DMS114 treated with DMSO at 0.1 percent for 48 hours (cell line): ENCODE measurements around the gene ADORA1.

ENCODE experiments used
- DNase-seq: peaks from one replicate; lab custom pipeline; 2025; ENCODE audit not compliant: unreplicated experiment; lab: John Stamatoyannopoulos, UW

The ADORA1 gene

DNA sequence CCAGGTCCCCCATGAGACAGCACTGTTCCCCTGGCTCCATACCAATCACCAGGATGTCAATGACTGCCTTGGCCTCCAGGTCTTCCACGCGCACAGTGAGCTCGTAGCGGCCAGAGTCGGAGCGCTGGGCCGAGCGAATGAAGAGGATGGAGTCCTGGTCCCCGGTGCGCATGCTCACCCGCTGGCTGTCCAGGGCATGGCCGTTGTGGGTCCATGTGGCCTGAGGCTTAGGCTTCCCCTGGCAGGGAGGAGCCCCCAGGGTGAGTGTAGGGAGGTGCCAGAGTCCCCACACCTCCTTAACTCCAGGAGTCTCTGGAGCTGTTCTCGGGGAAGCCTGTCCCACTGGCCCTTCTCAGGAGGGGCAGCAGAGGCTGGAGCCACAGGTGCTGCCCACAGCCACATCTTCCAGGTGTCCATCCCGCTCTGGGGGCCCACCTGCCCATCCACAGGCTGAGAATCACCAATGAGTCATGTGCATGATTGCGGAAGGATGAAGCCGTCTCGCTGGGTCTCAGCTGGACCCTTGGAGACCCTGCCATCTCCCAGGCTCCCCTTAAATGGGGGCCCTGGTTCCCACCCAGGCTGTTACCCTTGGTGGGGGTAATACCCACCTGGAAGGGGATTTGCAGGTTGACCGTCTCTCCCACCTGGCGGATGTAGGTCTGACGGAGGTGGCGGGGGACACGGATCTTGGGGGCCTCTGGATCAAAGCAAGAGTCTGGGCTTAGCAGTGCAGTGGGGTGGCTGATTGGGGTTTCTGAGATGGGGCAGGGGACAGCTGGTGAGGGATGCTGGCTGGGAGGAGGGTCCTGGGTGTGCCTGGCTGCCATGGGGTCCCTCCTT lies 44.0 kb downstream of the ADORA1 start:
- no peak for DNase-seq

- DNase-seq, result no peak
Measured at GRCh38 chr1:203172184-203173010, 44.9 kb downstream of the ADORA1 start.

DNA sequence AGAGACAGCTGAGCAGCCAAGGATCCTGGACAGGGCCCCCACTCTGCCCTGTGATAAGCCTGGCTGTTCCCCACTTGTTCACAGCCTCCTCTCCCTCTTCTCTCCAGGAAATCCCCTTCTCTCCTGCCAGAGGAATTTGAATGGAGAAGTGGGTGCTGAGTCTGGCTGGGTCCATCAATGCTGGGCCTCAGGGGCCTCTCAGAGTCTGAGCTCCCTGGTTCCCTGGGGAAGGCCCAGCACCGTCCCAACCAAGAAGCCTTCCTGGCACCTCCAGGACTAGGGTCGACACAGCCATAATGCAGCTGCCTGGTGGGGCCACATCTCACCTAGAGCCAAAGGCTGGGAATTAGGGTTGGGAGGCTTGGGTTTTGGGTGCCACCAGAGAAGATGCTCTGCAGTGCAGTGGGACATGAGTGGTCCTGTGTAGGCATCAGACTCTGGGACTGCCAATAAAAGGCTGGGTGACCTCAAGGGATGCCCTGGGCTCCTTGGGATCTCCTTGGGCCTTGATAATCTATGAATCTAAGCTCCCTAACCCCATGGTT lies 45.6 kb downstream of the ADORA1 start:
- no peak for DNase-seq

- no peak for DNase-seq
Measured at GRCh38 chr1:203173566-203173965, 46.0 kb downstream of the ADORA1 start.

GRCh38 chr1:203174324-203174985 lies 46.9 kb downstream of the ADORA1 start:
- DNase-seq, result no peak

- no peak for DNase-seq
Measured at GRCh38 chr1:203175237-203175826, 47.8 kb downstream of the ADORA1 start, which contains the start of gene MYBPH. Gene MYBPH, minus strand, starts transcription at chr1:203175826. Its CDS starts 71 bp downstream, at chr1:203175755.

DNA sequence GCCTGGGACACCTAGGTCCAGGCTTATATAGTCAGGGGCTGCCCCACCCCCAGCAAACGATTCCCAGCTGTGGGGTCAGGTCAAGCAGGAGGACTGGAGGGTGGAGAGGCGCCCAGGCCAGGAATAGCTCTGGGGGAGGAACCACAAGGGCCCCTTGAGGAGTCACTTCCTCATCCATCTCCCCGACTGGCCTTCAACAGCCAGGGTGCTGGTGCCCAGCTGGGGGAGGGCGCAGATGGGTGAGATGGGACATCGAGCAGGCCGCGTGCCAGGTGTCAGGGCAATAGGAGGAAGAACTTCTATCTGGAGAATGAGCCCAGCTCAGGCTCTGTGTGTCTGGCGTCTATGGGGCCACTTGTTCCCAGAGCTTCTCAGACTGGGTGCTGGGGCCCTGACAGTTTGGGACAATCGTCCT lies 48.3 kb downstream of the ADORA1 start:
- no peak for DNase-seq

DNA sequence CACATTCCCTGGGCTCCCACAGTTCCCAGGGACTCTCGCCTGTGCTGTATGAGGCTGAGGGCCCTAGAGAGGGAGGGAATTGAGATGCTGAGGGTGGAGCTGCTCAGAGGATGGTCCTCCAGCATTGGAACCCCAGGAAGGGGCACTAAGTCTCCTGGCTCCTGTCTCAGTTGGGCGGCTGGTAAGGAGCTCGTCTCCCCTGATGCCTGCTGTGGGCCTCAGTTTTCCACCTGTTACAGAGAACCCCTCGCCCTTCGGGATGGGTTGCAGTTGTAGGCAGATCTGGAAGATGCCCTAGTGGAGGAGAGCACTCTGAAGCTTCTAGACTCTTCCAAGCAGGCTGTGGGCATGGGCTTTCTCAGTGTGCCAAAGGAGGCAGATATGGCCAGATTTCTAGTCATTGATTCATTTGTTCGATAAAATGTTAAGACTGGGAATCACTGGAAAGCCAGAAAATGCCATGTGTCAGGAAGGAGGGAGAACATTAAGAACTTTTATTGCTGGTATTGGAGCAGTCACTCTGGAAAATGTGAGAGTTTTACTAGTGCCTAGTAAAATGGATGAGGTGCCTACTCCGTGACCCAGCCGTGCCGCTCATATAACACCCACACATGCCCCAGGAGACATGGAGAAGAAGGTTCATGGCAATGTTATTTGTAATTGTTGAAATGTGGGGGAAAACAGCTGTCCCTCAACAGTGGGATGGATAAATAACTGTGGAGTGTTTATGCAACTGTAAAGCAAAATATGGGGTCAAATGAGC lies 48.9 kb downstream of the ADORA1 start:
- no peak for DNase-seq

DNA sequence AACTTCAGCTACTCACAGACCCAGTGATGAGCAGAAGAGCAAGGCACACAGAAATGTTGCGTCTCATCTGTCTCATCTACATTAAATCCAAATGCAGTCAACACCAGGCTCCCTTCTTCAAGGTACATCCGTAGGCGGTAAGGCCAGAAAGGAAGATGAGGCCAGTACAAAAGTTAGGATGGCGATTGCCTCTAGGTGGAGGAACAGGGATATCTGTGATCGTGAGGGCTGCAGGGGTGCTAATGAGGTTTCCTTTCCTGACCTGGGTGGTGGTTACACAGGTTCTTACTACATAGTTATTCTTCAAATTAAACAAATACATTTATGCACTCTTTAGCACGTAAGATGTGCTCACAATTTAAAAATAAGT lies 49.5 kb downstream of the ADORA1 start:
- no peak for DNase-seq

- no peak for DNase-seq
Measured at GRCh38 chr1:203177470-203178039, 50.0 kb downstream of the ADORA1 start.

GRCh38 chr1:203178083-203178482 lies 50.6 kb downstream of the ADORA1 start:
- no peak for DNase-seq

DNA sequence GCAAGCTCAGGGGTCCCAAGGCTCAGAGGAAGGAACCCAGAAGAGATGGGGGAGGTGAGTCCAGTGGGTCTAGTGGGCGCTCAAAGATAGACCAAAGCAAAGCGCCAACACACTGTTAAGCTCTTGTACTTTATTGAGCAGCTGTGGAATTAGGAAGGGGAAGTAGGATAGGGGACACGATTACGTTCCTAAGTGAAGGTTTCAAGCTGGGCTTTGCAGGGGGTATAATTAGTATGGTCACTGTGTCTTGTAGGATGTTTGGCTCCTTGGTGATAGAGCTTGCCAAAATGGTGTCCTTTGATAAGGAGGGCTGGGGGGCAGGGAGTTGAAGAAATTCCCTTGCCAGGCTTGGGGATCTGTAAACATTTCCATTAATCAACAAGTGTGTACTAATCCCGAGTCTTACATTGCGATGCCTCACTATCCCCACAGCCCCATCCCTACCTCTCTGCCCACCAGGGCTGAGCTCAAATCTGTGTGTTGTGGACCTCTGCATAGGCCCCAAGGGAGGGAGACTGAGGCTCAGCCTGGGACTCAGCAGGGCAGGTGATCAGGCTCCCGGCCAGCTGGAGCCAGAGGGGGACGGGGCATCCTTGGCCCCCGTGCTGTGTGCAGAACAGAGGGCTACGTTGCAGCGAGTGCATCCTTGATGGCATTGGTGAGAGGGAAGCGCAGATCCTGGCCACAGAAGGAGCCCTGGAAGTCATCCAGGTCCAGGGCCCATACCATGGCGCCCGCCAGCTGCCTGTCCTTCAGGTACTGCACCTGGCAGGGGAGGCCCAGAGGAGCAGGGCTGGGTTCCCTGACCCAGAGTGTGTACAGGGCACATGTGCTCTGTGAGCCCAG lies 51.5 kb downstream of the ADORA1 start:
- no peak for DNase-seq

GRCh38 chr1:203179667-203180005 lies 52.1 kb downstream of the ADORA1 start:
- DNase-seq, result no peak

DNA sequence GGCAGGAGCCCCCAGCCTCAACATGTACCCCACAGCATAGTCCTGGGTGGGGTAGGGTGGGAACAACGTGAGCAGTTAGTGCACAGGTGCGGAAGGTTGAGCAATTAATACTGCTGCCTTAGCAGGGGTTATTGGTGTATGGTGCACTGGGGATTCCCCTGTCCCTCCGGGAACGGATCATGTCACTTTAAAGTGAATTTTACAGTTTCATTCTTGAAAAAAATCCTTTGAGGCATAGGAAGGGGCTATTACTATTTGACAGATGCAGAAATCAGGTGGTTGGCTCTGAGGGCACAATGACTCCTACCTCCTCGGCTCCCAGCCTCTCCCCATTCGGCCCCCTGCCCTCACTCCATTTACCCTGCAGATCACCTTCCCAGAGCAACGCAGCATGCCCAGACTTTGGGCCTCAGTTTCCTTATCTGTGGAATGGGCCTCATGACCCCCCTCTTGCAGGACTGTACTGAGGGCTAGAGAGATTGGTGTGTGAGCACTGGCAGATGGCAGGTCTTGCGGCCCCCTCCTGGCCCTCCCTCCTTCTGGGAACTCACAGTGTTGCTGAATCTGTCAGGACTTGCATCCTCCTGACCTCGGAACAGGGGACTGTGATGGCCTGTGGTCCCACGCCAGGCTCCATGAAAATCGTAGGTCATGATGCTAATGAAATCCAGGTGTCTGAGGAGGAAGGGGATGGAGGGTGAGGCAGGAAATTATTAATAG lies 53.2 kb downstream of the ADORA1 start:
- DNase-seq, result no peak

- no peak for DNase-seq
Measured at GRCh38 chr1:203181586-203182386, 54.3 kb downstream of the ADORA1 start.

- no peak for DNase-seq
Measured at GRCh38 chr1:203182387-203182953, 54.9 kb downstream of the ADORA1 start.

- no peak for DNase-seq
Measured at GRCh38 chr1:203183828-203184227, 56.3 kb downstream of the ADORA1 start.
